IPS DF 6.9 (cell line): ENCODE results near the gene KCTD7.
A peak's percentile ranks its signal among the peaks of the same experiment; 100 is the strongest.
"Not testable (repeated sequence)": the region's sequence is repeated elsewhere in the genome, so short reads cannot be mapped to it uniquely, and the experiment has no call there.

Experiments
- DNase-seq: peaks from one replicate; pipeline ENCODE4 v3.0.0-alpha.2; 2013; ENCODE audit warnings: low read depth, low spot score
- H3K27ac ChIP-seq: one replicate; pipeline ENCODE4 v1.5.1; 2013; ENCODE audit warnings: low read length, control low read depth
- H3K27me3 ChIP-seq: 2 replicates; pipeline ENCODE4 v1.6.1; 2013; ENCODE audit warnings: mild to moderate bottlenecking, low read length; ENCODE audit not compliant: control insufficient read depth, insufficient read depth
- H3K36me3 ChIP-seq: 2 replicates; pipeline ENCODE4 v1.6.1; 2013; ENCODE audit warnings: low read length; ENCODE audit not compliant: control insufficient read depth, insufficient read depth
- H3K4me1 ChIP-seq: 2 replicates; pipeline ENCODE4 v1.6.1; 2013; ENCODE audit warnings: low read length; ENCODE audit not compliant: control insufficient read depth, insufficient read depth
- H3K4me3 ChIP-seq: 2 replicates; pipeline ENCODE4 v1.5.1; 2013; ENCODE audit warnings: mild to moderate bottlenecking, low read length
- H3K9me3 ChIP-seq: 2 replicates; pipeline ENCODE4 v1.6.1; 2013; ENCODE audit warnings: low read length, inconsistent platforms; ENCODE audit not compliant: control insufficient read depth, insufficient read depth
- WGBS: extraction: QIAGEN DNeasy Blood & Tissue Kit; methylation state at CpG from one replicate; pipeline ENCODE4 v1.1.7; 2013; ENCODE audit warnings: mixed read lengths, missing lambda C conversion rate; ENCODE audit not compliant: insufficient read length, insufficient coverage; 5-methylcytosine and 5-hydroxymethylcytosine counted together

Gene KCTD7

DNA sequence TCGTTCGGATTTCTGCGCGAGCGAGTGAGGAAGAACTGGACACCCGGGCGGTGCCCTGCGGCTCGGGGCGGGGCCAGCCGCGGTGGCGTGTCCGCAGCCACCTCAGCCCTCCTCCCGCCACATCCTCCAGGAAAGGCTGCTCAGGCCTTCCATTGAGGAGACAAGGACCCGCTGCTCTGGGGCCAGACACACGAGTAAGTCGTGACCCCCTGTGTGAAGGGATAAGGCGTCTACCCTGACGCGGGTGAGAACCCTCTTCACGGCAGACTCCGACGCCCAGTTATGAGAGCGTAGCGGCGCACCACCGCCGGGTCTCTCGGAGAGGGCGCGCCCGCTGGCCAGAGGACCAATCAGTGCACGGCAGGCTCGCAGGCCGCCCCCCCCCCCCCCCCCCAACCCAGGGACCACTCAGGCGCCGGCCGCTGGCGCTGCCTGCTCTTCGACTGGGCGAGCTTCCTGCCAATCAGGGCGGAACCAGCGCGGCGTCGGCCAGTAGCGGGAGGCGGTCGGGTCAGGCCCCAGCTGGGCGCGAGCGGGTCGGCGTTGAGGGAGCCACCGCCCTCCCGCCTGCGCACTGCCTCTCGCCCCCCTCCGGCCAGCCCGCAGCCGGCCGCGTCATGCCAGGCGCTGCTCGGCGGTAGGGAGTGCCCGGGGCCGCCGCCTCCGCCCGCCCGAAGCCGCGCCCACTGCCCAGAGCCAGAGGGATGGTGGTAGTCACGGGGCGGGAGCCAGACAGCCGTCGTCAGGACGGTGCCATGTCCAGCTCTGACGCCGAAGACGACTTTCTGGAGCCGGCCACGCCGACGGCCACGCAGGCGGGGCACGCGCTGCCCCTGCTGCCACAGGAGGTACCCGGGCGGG lies at the start of gene KCTD7:
Gene KCTD7 (plus strand): TSS at position 521 of the 861 bp plus-strand sequence. CDS start 184 bp downstream, at position 705.
- WGBS: no CpG with 5 or more reads among the region's 93 CpGs
- Histone ChIP-seq H3K27me3 (no peaks in the 10 kb centered on the region), H3K4me1 (peaks cover 3% of the 10 kb centered on the region; the same call in 1 of the 2 replicates), H3K36me3 (no peaks in the 10 kb centered on the region), H3K4me3 (peak within 1 kb of the TSS; percentile 82), H3K9me3 (no peaks in the 10 kb centered on the region), H3K27ac (no peak within 1 kb of the TSS)
- peak; percentile 79 for DNase-seq

DNA sequence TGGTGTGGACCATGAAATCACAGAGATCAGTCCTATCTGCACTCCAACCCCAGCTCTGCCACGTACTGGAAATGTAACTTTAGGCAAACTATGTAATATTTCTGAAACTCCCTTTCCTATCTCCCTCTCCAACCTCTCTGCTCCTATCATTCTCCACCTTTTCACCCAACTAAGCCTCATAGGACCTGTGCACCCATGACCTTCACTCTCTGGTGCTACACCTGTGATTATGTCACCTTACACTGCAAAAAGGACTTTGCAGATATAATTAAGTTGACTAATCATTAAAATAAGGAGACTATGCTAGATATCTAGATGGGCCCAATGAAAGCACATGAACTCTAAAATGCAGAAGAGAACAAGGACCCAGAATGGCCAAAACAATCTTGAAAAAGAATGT lies 48.3 kb upstream of the KCTD7 start:
- DNase-seq, H3K9me3 ChIP-seq, H3K27ac ChIP-seq, H3K4me1 ChIP-seq, H3K36me3 ChIP-seq, H3K27me3 ChIP-seq, H3K4me3 ChIP-seq: not testable (repeated sequence)
- no CpG with 5 or more reads among the region's 1 CpG for WGBS

DNA sequence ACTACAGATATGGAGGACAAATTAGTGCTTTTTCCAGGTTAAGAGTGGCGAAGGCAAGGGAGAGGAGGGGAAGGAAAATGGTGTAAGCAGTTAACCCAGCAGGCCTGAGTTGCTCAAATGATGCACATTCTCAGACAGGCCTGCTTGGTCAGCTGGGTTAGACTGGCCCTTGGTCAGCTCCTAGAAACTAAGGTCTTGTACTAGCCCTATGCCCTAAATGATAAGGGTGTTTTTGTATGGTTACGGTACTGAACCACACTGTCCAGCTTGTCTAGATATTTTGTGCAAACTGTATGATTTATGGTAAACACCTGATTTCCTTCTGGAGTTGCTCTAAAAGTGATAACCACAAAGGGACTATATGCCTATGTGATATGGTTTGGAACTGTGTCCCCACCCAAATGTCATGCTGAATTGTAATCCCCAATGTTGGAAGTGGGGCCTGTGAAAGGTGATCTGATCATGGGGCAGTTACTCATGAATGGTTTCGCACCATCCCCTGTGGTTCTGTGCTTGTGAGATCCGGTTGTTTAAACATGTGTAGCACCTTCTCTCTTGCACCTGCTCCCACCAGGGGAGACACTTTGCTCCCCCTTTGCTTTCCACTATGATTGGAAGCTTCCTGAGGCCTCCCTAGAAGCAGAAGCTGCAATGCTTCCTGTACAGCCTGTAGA lies 45.7 kb upstream of the KCTD7 start:
- not testable (repeated sequence) for H3K27me3 ChIP-seq, H3K4me3 ChIP-seq, H3K36me3 ChIP-seq, H3K27ac ChIP-seq, H3K9me3 ChIP-seq, DNase-seq, H3K4me1 ChIP-seq
- no CpG with 5 or more reads among the region's 4 CpGs for WGBS

DNA sequence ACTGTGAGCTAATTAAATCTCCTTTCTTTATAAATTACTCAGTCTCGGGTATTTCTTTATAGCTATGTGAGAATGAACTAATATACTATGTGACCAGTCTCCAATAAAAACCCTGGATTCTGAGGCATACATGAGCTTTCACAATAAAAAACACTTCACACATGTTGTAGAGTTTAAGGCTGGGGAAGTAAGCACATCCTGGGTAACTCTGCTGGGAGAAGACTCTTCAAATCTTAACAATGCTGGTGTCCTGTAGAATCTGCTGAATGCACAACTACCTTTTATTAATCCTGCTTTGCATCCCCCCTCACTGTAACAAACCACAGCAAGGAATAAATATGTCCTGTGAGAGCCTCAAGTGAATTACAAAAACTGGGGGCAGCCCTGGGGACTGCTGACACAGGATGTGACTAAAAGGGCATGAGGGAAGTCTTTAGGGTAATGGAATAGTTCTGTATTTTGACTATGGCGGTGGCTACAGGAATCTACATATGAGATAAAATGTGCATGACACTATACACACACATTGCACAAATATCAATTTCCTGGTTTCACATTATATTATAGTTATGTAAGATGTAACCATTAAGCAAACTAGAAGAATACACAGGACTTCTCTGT lies 45.1 kb upstream of the KCTD7 start:
- no peak overlapping the region for H3K4me3 ChIP-seq
- H3K9me3 ChIP-seq: no peaks in the 10 kb centered on the region
- WGBS: no CpG with 5 or more reads among the region's 2 CpGs
- no peaks in the 10 kb centered on the region for H3K4me1 ChIP-seq
- no peaks in the 10 kb centered on the region for H3K27me3 ChIP-seq
- no peak overlapping the region for H3K27ac ChIP-seq
- no peaks in the 10 kb centered on the region for H3K36me3 ChIP-seq
- DNase-seq: no peak

GRCh38 chr7:66586181-66586580 lies 42.5 kb upstream of the KCTD7 start:
- H3K4me1 ChIP-seq: 0 out of 2 replicates have a peak, but pooled peaks cover 3% of the 10 kb centered on the region
- H3K27me3 ChIP-seq: no peaks in the 10 kb centered on the region
- no peak for DNase-seq
- no CpG with 5 or more reads among the region's 1 CpG for WGBS
- no peaks in the 10 kb centered on the region for H3K36me3 ChIP-seq
- no peaks in the 10 kb centered on the region for H3K9me3 ChIP-seq
- no peak overlapping the region for H3K27ac ChIP-seq
- H3K4me3 ChIP-seq: no peak overlapping the region

DNA sequence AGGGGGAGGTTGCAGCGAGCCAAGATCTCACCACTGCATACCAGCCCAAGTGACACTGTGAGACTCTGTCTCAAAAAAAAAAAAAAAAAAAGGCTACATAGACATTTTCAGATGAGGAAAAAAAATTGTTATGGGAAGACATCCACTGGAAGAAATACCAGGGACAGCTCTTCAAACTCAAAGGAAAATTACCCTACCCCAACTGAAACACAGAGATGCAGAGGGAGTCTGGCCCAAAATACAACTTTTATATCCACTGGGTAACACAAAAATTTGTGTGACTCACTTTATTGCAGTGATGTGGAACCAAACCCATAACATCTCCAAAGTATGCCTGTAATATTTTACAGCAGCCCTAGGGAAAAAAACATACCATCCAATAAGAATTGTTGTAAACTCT lies 40.5 kb upstream of the KCTD7 start:
- H3K27me3 ChIP-seq, H3K4me3 ChIP-seq, H3K9me3 ChIP-seq, H3K36me3 ChIP-seq, H3K27ac ChIP-seq, H3K4me1 ChIP-seq, DNase-seq: not testable (repeated sequence)
- no CpG with 5 or more reads among the region's 1 CpG for WGBS

- not testable (repeated sequence) for H3K36me3 ChIP-seq, H3K4me1 ChIP-seq, H3K9me3 ChIP-seq, H3K27me3 ChIP-seq, DNase-seq, H3K4me3 ChIP-seq, H3K27ac ChIP-seq
- WGBS: no CpG with 5 or more reads among the region's 5 CpGs
These were observed 39.7 kb upstream of the KCTD7 start for GRCh38 chr7:66588856-66589570.

GRCh38 chr7:66590302-66591057 lies 38.2 kb upstream of the KCTD7 start:
- not testable (repeated sequence) for H3K4me1 ChIP-seq, H3K27me3 ChIP-seq, H3K9me3 ChIP-seq, DNase-seq, H3K27ac ChIP-seq, H3K4me3 ChIP-seq, H3K36me3 ChIP-seq
- WGBS: no CpG with 5 or more reads among the region's 11 CpGs

DNA sequence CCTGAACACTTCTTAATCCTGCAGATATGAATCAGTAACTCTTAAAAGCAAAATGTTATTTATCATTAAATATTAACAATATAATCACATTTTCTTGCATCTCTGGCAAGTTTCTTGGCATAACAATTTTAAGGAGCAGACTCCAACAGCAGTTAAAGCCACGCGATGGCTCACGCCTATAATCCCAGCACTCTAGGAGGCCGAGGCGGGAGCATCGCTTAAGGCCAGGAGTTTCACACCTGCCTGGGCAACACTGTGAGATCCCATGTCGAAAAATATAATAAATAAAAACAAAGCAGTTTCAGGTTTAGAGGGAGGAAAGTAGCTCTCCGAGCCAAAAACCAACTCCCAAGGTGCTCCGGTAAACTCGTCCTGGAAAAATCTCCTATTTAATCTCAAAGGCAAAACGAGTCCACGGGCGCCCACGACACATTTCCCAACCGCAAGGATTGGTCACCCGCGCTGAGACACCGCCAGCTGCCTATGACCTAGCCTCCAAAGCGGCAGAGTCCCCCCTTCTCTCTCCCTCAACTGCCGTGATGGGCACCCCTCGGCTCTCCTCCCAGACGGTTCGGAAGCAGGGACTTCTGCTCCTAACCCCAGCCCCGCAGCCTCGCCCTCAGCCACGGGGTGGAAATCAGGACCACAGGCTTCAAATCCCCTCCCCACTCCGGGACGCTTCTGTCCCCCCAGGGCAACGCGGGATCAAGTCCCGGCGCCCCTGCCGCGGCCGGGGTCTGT lies 37.5 kb upstream of the KCTD7 start:
- DNase-seq, H3K4me1 ChIP-seq, H3K36me3 ChIP-seq, H3K9me3 ChIP-seq, H3K27ac ChIP-seq, H3K27me3 ChIP-seq: not testable (repeated sequence)
- H3K4me3 ChIP-seq: peak overlapping the region; percentile 69; the same call in 1 of the 2 replicates
- no CpG with 5 or more reads among the region's 35 CpGs for WGBS
